K562 (cell line): ENCODE data around the gene PGBD1. TPM values are rescaled to one million over a fixed set of nuclear protein-coding genes. Genes with fewer than 3 reads are reported as not detected.

Experiments used
- AFF1 ChIP-seq, 2 experiments: fragments of 450-650 bp; IDR thresholded peaks; 2 replicates each; pipeline ENCODE4 v1.6.1; 2018; ENCODE audit warnings: mild to moderate bottlenecking in 2 of 2, low read depth in 1 of 2; ENCODE audit not compliant: partially characterized antibody in 2 of 2
- ATF2 ChIP-seq: sonication (generic); formaldehyde crosslinking; IDR thresholded peaks from 2 replicates; pipeline ENCODE4 v1.8.1; 2022; ENCODE audit warnings: missing genetic modification reagents
- BRF2 ChIP-seq: IDR thresholded peaks from 3 replicates; pipeline ENCODE4 v1.6.1; 2011; ENCODE audit warnings: borderline replicate concordance, mild to moderate bottlenecking; ENCODE audit not compliant: insufficient read length, insufficient read depth
- DACH1 ChIP-seq: fragments of 450-650 bp; IDR thresholded peaks from 2 replicates; pipeline ENCODE4 v1.6.1; 2018; ENCODE audit not compliant: partially characterized antibody
- EGR1 ChIP-seq: fragments of 450-650 bp; conservative IDR thresholded peaks from 2 replicates; pipeline ENCODE4 v1.6.1; 2017; ENCODE audit warnings: mild to moderate bottlenecking
- GATAD2A ChIP-seq: fragments of 450-650 bp; IDR thresholded peaks from 2 replicates; pipeline ENCODE4 v1.6.1; 2017
- GMEB1 ChIP-seq: fragments of 250-450 bp; sonication (Bioruptor Pico); IDR thresholded peaks from 2 replicates; pipeline ENCODE4 v1.4.0; 2020; ENCODE audit warnings: mild to moderate bottlenecking
- KAT8 ChIP-seq: fragments of 450-650 bp; IDR thresholded peaks from 2 replicates; pipeline ENCODE4 v1.6.1; 2016; ENCODE audit warnings: low read depth, mild to moderate bottlenecking
- LEF1 ChIP-seq: fragments of 450-650 bp; IDR thresholded peaks from 2 replicates; pipeline ENCODE4 v1.6.1; 2016; ENCODE audit warnings: mild to moderate bottlenecking
- MCM2 ChIP-seq: fragments of 450-650 bp; IDR thresholded peaks from 2 replicates; pipeline ENCODE4 v1.6.1; 2017; ENCODE audit warnings: low read depth, mild to moderate bottlenecking
- RNF2 ChIP-seq: sonication (generic); IDR thresholded peaks from 2 replicates; pipeline ENCODE4 v1.6.1; 2016
- SMARCA5 ChIP-seq: fragments of 450-650 bp; IDR thresholded peaks from 2 replicates; pipeline ENCODE4 v1.6.1; 2016
- SMC3 ChIP-seq: conservative IDR thresholded peaks from 2 replicates; pipeline ENCODE4 v1.6.1; 2011; ENCODE audit warnings: low read depth, low read length, improper control_type of control experiment; ENCODE audit not compliant: insufficient read depth
- TAL1 ChIP-seq: fragments of 450-650 bp; IDR thresholded peaks from 2 replicates; pipeline ENCODE4 v1.6.1; 2016; ENCODE audit warnings: mild to moderate bottlenecking
- UBTF ChIP-seq, 2 experiments: IDR thresholded peaks; 2 replicates each; pipeline ENCODE4 v1.6.1; 2012; ENCODE audit warnings: improper control_type of control experiment in 2 of 2, low read depth in 2 of 2, low read length in 2 of 2, borderline replicate concordance in 1 of 2
- ZNF143 ChIP-seq: sonication (generic); formaldehyde crosslinking; IDR thresholded peaks from 2 replicates; pipeline ENCODE4 v1.9.0; 2022; ENCODE audit warnings: mild to moderate bottlenecking, missing genetic modification reagents
- ZNF655 ChIP-seq: fragments of 250-450 bp; sonication (Bioruptor Pico); IDR thresholded peaks from 2 replicates; pipeline ENCODE4 v1.5.0; 2021
- ZNF830 ChIP-seq: fragments of 250-450 bp; sonication (Bioruptor Pico); IDR thresholded peaks from 2 replicates; pipeline ENCODE4 v1.5.0; 2021; ENCODE audit warnings: mild to moderate bottlenecking
- polyA plus RNA-seq, 8 experiments: library from polyadenylated mRNA; depleted of rRNA in 4 of 8; stranded (reverse) in 5 of 8; unstranded in 3 of 8; fragments of >200 nt; fragmentation: Nextera tagmentation in 2 of 8; fragmentation: Illumina TruSeq in 1 of 8; extraction: Ambion mirVana in 2 of 8; extraction: Trizol in 1 of 8; gene quantifications; 2 replicates each; pipeline versions ENCODE4 v1.2.1 to v1.2.3, GENCODE V29; 2011 to 2014; ENCODE audit warnings: inconsistent platforms in 1 of 8, missing spikeins in 1 of 8
- total RNA-seq, 7 experiments: library from RNA; depleted of rRNA in 6 of 7; stranded (reverse); fragments of >200 nt in 6 of 7; fragmentation: Illumina TruSeq in 2 of 7; extraction: Trizol in 2 of 7; gene quantifications; 2 replicates each; pipeline versions ENCODE4 v1.2.1 to v1.2.3, GENCODE V29; 2011 to 2021; ENCODE audit warnings: low replicate concordance in 1 of 7

Gene PGBD1
- total and polyA plus RNA-seq, 9 of the 15 experiments (the other 6 are each of a cell fraction or from before 2014, with no cell fraction given), result 3.3 to 9.0 (median 7.3) TPM

GRCh38 chr6:28335040-28335563 is 53.7 kb downstream of the PGBD1 start (continued):
- TF ChIP-seq AFF1 (IDR thresholded peaks at IDR 0.05; ENCODE audit: low read depth in 1 of 2, partially characterized antibody in 2 of 2) (peak in 1 of 2 experiments; percentile 78), BRF2 (no peak), GATAD2A (peak; percentile 98), GMEB1 (CRISPR knock-in tag) (no peak), DACH1 (peak; percentile 58), SMC3 (no peak), TAL1 (peak; percentile 99), EGR1 (peak; percentile 82), ZNF143 (no peak), KAT8 (no peak), UBTF (IDR thresholded peaks at IDR 0.05; ENCODE audit: borderline replicate concordance in 1 of 2, low read depth in 2 of 2, low read length in 2 of 2) (no peak), MCM2 (no peak), ZNF655 (CRISPR knock-in tag) (no peak), RNF2 (no peak), LEF1 (peak; percentile 48), SMARCA5 (no peak), ATF2 (CRISPR knock-in tag) (no peak), ZNF830 (CRISPR knock-in tag) (peak; percentile 3; the same call in 1 of the 2 replicates)
